SU-DHL-6 (cell line): ENCODE measurements around the gene NGF.

Experiments used
- H2AFZ ChIP-seq: fragments of 200-600 bp; sonication (generic); 2 replicates; pipeline ENCODE4 v1.6.1; 2014; ENCODE audit warnings: low read depth, mild to moderate bottlenecking, moderate library complexity, mixed read lengths, antibody characterized with exemption, low read length; ENCODE audit not compliant: severe bottlenecking
- H3F3A ChIP-seq: fragments of 200-600 bp; shearing (Covaris generic); 2 replicates; pipeline ENCODE4 v1.6.0; 2016; ENCODE audit warnings: antibody characterized with exemption, mild to moderate bottlenecking; ENCODE audit not compliant: insufficient read depth
- H3K27ac ChIP-seq: fragments of 200-600 bp; sonication (generic); 2 replicates; pipeline ENCODE4 v1.5.1; 2016; ENCODE audit warnings: low read depth, mild to moderate bottlenecking, low read length, moderate library complexity, mixed read lengths
- H3K27me3 ChIP-seq: fragments of 200-600 bp; sonication (generic), shearing (Covaris generic); 2 replicates; pipeline ENCODE4 v1.6.0; 2014; ENCODE audit warnings: mild to moderate bottlenecking, low read length
- H3K36me3 ChIP-seq: fragments of 200-600 bp; sonication (generic); 2 replicates; pipeline ENCODE4 v1.6.1; 2014; ENCODE audit warnings: mild to moderate bottlenecking, low read length, mixed read lengths
- H3K4me2 ChIP-seq: fragments of 300-600, 200-600 bp; shearing (Covaris generic), sonication (generic); 2 replicates; pipeline ENCODE4 v1.6.0; 2014; ENCODE audit warnings: low read length, low read depth, mild to moderate bottlenecking; ENCODE audit not compliant: poor library complexity, severe bottlenecking
- H3K4me3 ChIP-seq: fragments of 200-600 bp; sonication (generic); 2 replicates; pipeline ENCODE4 v1.5.1; 2014; ENCODE audit warnings: antibody characterized with exemption, low read length, mild to moderate bottlenecking, mixed read lengths; ENCODE audit not compliant: insufficient read depth, poor library complexity, severe bottlenecking
- H3K79me2 ChIP-seq: fragments of 200-600 bp; sonication (generic); 2 replicates; pipeline ENCODE4 v1.6.1; 2014; ENCODE audit warnings: mild to moderate bottlenecking, low read length, moderate library complexity; ENCODE audit not compliant: insufficient read depth
- H3K9ac ChIP-seq: fragments of 200-600 bp; sonication (generic); 2 replicates; pipeline ENCODE4 v1.7.0; 2014; ENCODE audit warnings: mild to moderate bottlenecking, low read length
- H3K9me2 ChIP-seq: fragments of 200-600 bp; sonication (generic); replicated peaks from 2 replicates; pipeline ENCODE4 v1.6.1; 2014; ENCODE audit warnings: low read length; ENCODE audit not compliant: insufficient read depth
- H3K9me3 ChIP-seq: fragments of 200-600 bp; sonication (generic); 2 replicates; pipeline ENCODE4 v1.6.1; 2014; ENCODE audit warnings: low read length, mixed read lengths; ENCODE audit not compliant: insufficient read depth
- H4K20me1 ChIP-seq: fragments of 200-600 bp; sonication (generic); 2 replicates; pipeline ENCODE4 v1.6.1; 2014; ENCODE audit warnings: low read depth, mild to moderate bottlenecking, antibody characterized with exemption, low read length, moderate library complexity, mixed read lengths
- EZH2phosphoT487 ChIP-seq: fragments of 200-600 bp; sonication (generic), shearing (Covaris generic); conservative IDR thresholded peaks from 2 replicates; pipeline ENCODE4 v1.6.1; 2018; ENCODE audit warnings: mild to moderate bottlenecking, antibody characterized with exemption, low read length, moderate library complexity, mixed read lengths
- TF ChIP-seq, protein P1 (sequence below): fragments of 200-600 bp; sonication (generic); IDR thresholded peaks from one replicate; pipeline ENCODE4 v1.5.1; 2017; ENCODE audit warnings: antibody characterized with exemption, mild to moderate bottlenecking, low read length, moderate library complexity; ENCODE audit not compliant: insufficient read depth, poor library complexity, severe bottlenecking

The NGF gene

DNA sequence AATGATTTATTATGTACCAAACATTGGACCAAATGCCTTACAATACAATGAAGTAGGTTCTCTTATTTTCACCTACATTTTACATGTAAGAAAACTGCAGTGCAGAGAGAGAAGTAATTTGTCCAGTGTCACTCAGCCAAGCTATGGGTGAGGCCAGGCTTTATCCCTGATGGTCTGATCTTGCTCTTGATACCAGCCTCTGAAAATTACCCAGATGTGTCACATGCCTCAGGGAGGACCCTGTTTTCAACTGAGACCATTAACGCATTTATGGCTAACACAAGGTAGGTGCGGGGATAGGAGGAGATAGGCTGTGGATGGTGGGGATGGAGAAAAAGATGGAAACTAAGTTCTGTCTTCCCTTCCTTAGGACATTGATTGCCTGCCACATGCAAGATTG is 56.9 kb downstream of the NGF start:
- TF ChIP-seq, protein P1, sequence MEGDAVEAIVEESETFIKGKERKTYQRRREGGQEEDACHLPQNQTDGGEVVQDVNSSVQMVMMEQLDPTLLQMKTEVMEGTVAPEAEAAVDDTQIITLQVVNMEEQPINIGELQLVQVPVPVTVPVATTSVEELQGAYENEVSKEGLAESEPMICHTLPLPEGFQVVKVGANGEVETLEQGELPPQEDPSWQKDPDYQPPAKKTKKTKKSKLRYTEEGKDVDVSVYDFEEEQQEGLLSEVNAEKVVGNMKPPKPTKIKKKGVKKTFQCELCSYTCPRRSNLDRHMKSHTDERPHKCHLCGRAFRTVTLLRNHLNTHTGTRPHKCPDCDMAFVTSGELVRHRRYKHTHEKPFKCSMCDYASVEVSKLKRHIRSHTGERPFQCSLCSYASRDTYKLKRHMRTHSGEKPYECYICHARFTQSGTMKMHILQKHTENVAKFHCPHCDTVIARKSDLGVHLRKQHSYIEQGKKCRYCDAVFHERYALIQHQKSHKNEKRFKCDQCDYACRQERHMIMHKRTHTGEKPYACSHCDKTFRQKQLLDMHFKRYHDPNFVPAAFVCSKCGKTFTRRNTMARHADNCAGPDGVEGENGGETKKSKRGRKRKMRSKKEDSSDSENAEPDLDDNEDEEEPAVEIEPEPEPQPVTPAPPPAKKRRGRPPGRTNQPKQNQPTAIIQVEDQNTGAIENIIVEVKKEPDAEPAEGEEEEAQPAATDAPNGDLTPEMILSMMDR, result no peak
- no peak for TF ChIP-seq EZH2phosphoT487
- Histone ChIP-seq H3K27ac (no peak overlapping the region), H3K4me3 (no peak overlapping the region), H3K79me2 (no peaks in the 10 kb centered on the region), H2AFZ (no peak overlapping the region), H4K20me1 (no peaks in the 10 kb centered on the region), H3K9ac (no peak overlapping the region), H3F3A (no peaks in the 10 kb centered on the region), H3K9me3 (no peaks in the 10 kb centered on the region), H3K36me3 (no peaks in the 10 kb centered on the region), H3K27me3 (no peaks in the 10 kb centered on the region), H3K4me2 (no peak overlapping the region), H3K9me2 (no peaks in the 10 kb centered on the region)

DNA sequence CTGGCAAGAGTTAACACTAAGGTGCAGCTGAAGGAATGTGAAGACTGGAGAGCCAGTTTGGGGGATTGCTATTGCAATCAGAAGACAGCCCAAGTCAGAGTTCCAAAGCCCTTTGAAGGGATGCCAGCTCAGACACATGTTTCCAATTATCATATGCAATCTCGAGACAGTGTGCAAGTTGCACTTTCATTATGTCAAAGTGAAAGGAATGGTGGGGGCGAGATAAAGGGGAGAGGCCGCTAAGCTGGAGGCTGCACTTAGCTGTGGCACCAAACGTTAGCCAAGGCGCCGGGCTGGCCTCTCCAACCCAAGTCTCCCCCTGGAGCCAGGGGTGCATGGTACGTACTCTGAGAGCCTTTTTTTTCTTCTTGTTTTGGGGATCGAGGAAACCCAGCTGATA is 58.0 kb downstream of the NGF start:
- H2AFZ ChIP-seq, result no peak overlapping the region
- no peak overlapping the region for H3K27ac ChIP-seq
- no peak overlapping the region for H3K4me2 ChIP-seq

DNA sequence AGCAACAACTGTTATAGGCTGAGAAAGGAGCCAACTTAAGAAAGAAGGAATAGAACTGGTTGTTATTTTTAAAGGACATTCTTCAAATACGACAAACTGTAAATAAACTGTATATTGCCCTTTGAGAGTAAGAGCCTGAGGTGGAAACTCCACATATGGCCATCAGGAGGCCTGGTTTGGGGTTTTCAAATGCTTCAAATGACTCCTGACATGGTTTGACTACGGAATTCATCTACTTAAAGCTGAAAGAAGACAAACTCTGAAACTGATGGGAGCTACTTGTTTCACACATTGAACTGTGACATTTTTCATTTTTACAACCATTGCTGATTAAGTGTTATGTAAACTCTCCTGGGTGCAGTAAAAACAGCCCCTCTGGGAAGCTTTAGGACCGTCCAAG is 59.8 kb downstream of the NGF start:
- H3K9ac ChIP-seq, result no peak overlapping the region
- no peak overlapping the region for H3K4me2 ChIP-seq
- no peaks in the 10 kb centered on the region for H3K79me2 ChIP-seq
- H3K36me3 ChIP-seq, result no peaks in the 10 kb centered on the region
- H3K9me2 ChIP-seq, result no peaks in the 10 kb centered on the region
- H3K27me3 ChIP-seq, result no peaks in the 10 kb centered on the region
- H4K20me1 ChIP-seq, result no peaks in the 10 kb centered on the region
- no peak for TF ChIP-seq EZH2phosphoT487
- TF ChIP-seq, protein P1, result no peak
- H2AFZ ChIP-seq, result no peak overlapping the region
- no peak overlapping the region for H3K27ac ChIP-seq
- H3F3A ChIP-seq, result no peaks in the 10 kb centered on the region
- no peak overlapping the region for H3K4me3 ChIP-seq
- no peaks in the 10 kb centered on the region for H3K9me3 ChIP-seq

More for the DNA sequence above, 58.0 kb downstream of the NGF start:
- Histone ChIP-seq H3K9me3 (no peaks in the 10 kb centered on the region), H3K36me3 (no peaks in the 10 kb centered on the region), H3K9ac (no peak overlapping the region), H3K4me3 (no peak overlapping the region), H3K27me3 (no peaks in the 10 kb centered on the region), H3K9me2 (no peaks in the 10 kb centered on the region), H3K79me2 (no peaks in the 10 kb centered on the region), H3F3A (no peaks in the 10 kb centered on the region), H4K20me1 (no peaks in the 10 kb centered on the region)
- TF ChIP-seq, protein P1, result no peak
- TF ChIP-seq EZH2phosphoT487, result no peak
